Measurements from ENCODE around the gene ACVR1B. TPM values are rescaled to one million over a fixed set of nuclear protein-coding genes. Genes with fewer than 3 reads are reported as not detected.
"Not testable (repeated sequence)": the region's sequence is repeated elsewhere in the genome, so short reads cannot be mapped to it uniquely, and the experiment has no call there.

ACVR1B gene
- total RNA-seq, 4 donors from 2014 or later, result 9.1 to 71.6 (median 59.2) TPM

GRCh38 chr12:51974646-51975045, 23.1 kb downstream of the ACVR1B start:
- no peak overlapping the region for H3K27ac ChIP-seq
- TF ChIP-seq CTCF (IDR thresholded peaks at IDR 0.05) (no peak), POLR2A (IDR thresholded peaks at IDR 0.05) (no peak)
- H3K4me3 ChIP-seq, result no peak overlapping the region
- no peaks in the 10 kb centered on the region for H3K27me3 ChIP-seq
- no peaks in the 10 kb centered on the region for H3K9me3 ChIP-seq
- peaks cover 0 to 49% (median 15%) of the 10 kb centered on the region in 4 donors for H3K4me1 ChIP-seq
- DNase-seq, result no peak
- peaks cover 0 to 31% (median 0%) of the 10 kb centered on the region in 3 donors for H3K36me3 ChIP-seq

GRCh38 chr12:51975196-51975595, 23.7 kb downstream of the ACVR1B start:
- DNase-seq, result no peak
- H3K4me1 ChIP-seq, result peaks cover 0 to 44% (median 15%) of the 10 kb centered on the region in 4 donors

GRCh38 chr12:51976376-51977160, 25.1 kb downstream of the ACVR1B start:
- TF ChIP-seq POLR2A (IDR thresholded peaks at IDR 0.05) (no peak), CTCF (IDR thresholded peaks at IDR 0.05) (no peak)
- Histone ChIP-seq H3K27ac (no peak overlapping the region), H3K36me3 (peaks cover 0 to 42% (median 0%) of the 10 kb centered on the region in 3 donors), H3K27me3 (no peaks in the 10 kb centered on the region), H3K4me1 (peaks cover 0 to 32% (median 10%) of the 10 kb centered on the region in 4 donors), H3K9me3 (no peaks in the 10 kb centered on the region), H3K4me3 (no peak overlapping the region)
- no peak for DNase-seq

More at GRCh38 chr12:51975196-51975595, 23.7 kb downstream of the ACVR1B start:
- TF ChIP-seq CTCF (IDR thresholded peaks at IDR 0.05) (no peak), POLR2A (IDR thresholded peaks at IDR 0.05) (no peak)
- Histone ChIP-seq H3K27ac (no peak overlapping the region), H3K4me3 (no peak overlapping the region), H3K36me3 (peaks cover 0 to 31% (median 0%) of the 10 kb centered on the region in 3 donors), H3K9me3 (no peaks in the 10 kb centered on the region), H3K27me3 (no peaks in the 10 kb centered on the region)

- H3K27ac ChIP-seq, result no peak overlapping the region
Measured at GRCh38 chr12:51977320-51977753, 25.8 kb downstream of the ACVR1B start.

GRCh38 chr12:51979306-51979705, 27.8 kb downstream of the ACVR1B start:
- H3K27ac ChIP-seq, H3K4me3 ChIP-seq, DNase-seq, H3K9me3 ChIP-seq, H3K4me1 ChIP-seq, H3K27me3 ChIP-seq: not testable (repeated sequence)
- H3K36me3 ChIP-seq, result peaks cover 0 to 70% (median 0%) of the 10 kb centered on the region in 3 donors

More at GRCh38 chr12:51977320-51977753, 25.8 kb downstream of the ACVR1B start:
- Histone ChIP-seq H3K4me1 (peaks cover 0 to 24% (median 6%) of the 10 kb centered on the region in 4 donors), H3K9me3 (no peaks in the 10 kb centered on the region), H3K4me3 (no peak overlapping the region), H3K36me3 (peaks cover 0 to 50% (median 0%) of the 10 kb centered on the region in 3 donors), H3K27me3 (no peaks in the 10 kb centered on the region)
- no peak for DNase-seq
- TF ChIP-seq CTCF (IDR thresholded peaks at IDR 0.05), result no peak
- TF ChIP-seq POLR2A (IDR thresholded peaks at IDR 0.05), result no peak

GRCh38 chr12:51980051-51980808, 28.7 kb downstream of the ACVR1B start:
- no peak overlapping the region for H3K4me3 ChIP-seq
- no peaks in the 10 kb centered on the region for H3K9me3 ChIP-seq
- H3K27me3 ChIP-seq, result no peaks in the 10 kb centered on the region
- no peaks in the 10 kb centered on the region for H3K4me1 ChIP-seq
- no peak for TF ChIP-seq POLR2A (IDR thresholded peaks at IDR 0.05)
- TF ChIP-seq CTCF (IDR thresholded peaks at IDR 0.05), result peak; percentile 79 to 98 (median 92)
- H3K27ac ChIP-seq, result no peak overlapping the region
- H3K36me3 ChIP-seq, result peaks cover 0 to 77% (median 0%) of the 10 kb centered on the region in 3 donors
- peak; percentile 53 to 87 (median 72) for DNase-seq

Data from Peyer's patch (tissue), 4 donors.